IPS-NIHi7 (cell line): Measurements from ENCODE around the gene LAMC2.
"Not testable (repeated sequence)": the region's sequence is repeated elsewhere in the genome, so short reads cannot be mapped to it uniquely, and the experiment has no call there.

Experiments used
- DNase-seq: peaks from one replicate; pipeline ENCODE4 v3.0.0; 2012; ENCODE audit warnings: mixed read lengths; ENCODE audit errors: extremely low spot score

The LAMC2 gene

DNA sequence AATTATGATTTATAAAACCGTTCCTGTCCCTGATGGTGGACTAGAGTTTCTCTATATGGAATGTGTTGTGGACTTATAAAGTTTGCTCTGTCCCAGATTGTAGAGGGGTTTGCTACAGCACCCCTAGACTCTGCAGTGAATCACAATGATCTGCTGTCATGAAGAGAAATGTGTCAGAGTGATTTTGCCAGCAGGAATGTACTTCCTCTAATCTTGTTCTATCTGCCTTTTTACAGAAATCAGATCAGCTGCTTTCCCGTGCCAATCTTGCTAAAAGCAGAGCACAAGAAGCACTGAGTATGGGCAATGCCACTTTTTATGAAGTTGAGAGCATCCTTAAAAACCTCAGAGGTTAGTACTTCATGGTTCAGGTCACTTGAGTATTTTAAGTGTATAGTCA is 52.0 kb downstream of the LAMC2 start:
- no peak for DNase-seq

DNA sequence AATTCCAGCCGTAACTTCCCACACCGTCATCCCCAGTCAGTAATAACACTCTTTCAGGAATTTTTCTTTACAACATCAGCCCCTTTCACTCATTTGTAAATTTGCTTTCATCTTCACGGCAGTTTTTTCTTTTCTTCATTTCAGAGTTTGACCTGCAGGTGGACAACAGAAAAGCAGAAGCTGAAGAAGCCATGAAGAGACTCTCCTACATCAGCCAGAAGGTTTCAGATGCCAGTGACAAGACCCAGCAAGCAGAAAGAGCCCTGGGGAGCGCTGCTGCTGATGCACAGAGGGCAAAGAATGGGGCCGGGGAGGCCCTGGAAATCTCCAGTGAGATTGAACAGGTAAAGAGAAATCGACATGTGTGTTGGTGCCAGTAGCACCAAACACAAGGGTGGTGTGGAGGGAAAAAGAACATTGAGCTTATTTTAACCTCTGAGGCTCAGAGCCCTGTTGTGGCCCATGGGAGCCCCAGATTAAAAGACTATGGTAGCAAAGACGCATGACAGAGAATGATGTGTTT is 53.2 kb downstream of the LAMC2 start:
- DNase-seq: no peak

GRCh38 chr1:183239793-183240525 is 53.9 kb downstream of the LAMC2 start:
- no peak for DNase-seq

DNA sequence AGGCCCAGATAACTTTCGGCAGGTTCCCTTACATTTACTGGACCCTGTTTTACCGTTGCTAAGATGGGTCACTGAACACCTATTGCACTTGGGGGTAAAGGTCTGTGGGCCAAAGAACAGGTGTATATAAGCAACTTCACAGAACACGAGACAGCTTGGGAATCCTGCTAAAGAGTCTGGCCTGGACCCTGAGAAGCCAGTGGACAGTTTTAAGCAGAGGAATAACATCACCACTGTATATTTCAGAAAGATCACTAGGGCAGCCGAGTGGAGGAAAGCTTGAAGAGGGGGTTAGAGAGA is 54.4 kb downstream of the LAMC2 start:
- no peak for DNase-seq

- DNase-seq: not testable (repeated sequence)
Measured at GRCh38 chr1:183240853-183241252, 54.8 kb downstream of the LAMC2 start.

- no peak for DNase-seq
Measured at GRCh38 chr1:183241471-183241870, 55.4 kb downstream of the LAMC2 start.

DNA sequence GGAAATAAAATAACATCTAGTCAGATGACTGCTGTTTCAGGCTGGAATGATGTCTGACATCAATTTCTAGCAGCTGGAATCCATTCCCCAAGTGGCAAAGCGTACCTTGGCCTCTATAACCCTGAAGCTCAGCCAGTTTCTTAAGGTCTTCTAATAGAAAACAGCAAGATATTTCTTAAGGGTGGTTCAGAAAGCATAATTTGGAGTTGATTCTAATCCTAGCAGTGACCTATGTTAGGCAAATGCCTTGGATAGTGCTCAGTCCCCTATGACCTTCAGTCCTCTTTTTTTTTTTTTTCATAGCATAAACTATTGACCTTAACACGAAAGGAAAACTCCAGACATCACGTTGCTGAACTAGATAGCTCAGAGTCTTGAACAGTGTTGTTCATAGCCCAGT is 56.5 kb downstream of the LAMC2 start:
- DNase-seq: no peak

GRCh38 chr1:183243161-183244050 is 57.3 kb downstream of the LAMC2 start:
- DNase-seq: no peak

GRCh38 chr1:183244466-183244865 is 58.4 kb downstream of the LAMC2 start:
- DNase-seq: no peak

DNA sequence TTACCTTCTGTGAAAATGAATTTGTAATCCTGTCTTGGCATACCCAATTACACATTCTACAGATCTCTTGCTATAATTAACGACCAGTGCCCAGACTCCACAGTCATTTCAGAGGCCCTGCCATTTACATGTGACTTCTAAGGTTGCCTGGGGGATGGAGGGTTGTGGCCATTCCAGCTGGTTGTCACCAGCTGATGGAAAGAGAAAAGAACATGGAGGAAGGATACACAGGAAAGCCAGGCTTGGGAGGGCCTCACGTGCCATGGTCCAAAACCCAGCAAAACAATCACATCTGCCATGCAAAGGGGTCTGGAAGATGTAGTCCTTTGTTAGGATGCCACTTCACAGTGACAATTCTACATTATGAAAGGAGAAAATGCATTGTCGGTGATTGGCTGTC is 59.3 kb downstream of the LAMC2 start:
- DNase-seq: no peak

DNA sequence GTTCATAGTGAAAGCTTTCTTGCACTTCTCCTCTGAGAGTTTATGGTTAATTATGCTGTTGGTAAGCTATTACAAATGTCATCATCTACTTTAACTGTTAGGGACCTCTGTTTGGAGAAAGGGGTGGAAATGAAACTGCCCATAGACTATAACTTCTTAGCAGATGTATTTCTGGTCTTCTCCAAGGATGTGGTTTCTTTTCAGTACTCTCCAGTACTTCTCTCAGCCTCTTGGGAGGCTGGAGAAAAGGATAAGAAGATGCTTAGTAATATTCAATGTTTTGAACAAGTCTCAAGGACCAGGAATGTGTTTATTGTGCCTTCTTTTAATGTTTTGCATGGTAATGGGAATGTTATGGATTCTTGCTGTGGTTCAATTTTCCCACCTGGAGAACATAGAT is 60.4 kb downstream of the LAMC2 start:
- no peak for DNase-seq

DNA sequence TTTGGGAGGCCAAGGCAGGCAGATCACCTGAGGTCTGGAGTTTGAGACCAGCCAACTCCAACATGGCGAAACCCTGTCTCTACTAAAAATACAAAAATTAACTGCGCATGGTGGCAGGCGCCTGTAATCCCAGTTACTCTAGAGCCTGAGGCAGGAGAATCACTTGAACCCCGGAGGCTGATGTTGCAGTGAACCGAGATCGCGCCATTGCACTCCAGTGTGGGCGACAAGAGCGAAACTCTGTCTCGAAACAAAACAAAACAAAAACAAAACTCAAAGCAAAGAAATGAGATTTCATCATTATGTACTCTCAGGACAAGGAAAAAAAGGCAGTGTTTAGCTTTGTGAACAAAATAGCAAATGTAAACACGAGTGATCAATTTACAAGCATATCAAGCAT is 61.0 kb downstream of the LAMC2 start:
- no peak for DNase-seq

GRCh38 chr1:183247484-183247883 is 61.4 kb downstream of the LAMC2 start:
- no peak for DNase-seq

GRCh38 chr1:183247931-183248330 is 61.9 kb downstream of the LAMC2 start:
- no peak for DNase-seq

DNA sequence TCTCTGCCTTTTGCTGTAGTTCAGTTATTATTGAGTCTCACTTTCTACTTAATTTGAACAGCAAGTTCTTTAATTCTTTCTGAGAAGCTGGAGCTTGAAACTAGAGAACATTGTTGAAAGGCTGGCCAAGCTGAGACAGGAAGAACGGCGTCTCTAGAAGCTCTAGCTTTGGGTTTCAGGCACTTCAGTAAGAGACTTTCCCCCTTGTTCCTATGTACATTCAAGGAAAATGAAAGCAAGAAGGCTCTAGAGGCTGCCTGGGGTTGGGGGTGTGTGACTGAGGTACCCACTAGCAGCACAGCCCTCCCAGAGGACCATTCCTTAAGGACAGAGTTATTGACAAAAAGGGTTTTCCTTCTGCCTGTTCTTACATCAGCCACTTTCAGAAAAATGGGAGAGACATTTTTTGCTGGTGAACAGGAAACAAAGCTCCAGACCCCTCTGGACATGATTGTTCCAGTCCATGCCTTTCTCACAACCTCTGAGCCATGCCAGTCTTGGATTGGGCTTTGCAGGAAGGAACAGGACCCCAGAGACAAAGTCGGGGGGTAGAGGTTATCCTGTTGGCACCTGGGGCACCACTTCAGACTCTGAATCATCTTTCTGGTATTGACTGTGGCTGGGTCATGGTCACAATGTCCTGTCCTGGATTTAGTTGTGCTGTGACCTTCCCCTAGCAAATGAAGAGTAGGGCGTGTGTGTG is 63.1 kb downstream of the LAMC2 start:
- no peak for DNase-seq

DNA sequence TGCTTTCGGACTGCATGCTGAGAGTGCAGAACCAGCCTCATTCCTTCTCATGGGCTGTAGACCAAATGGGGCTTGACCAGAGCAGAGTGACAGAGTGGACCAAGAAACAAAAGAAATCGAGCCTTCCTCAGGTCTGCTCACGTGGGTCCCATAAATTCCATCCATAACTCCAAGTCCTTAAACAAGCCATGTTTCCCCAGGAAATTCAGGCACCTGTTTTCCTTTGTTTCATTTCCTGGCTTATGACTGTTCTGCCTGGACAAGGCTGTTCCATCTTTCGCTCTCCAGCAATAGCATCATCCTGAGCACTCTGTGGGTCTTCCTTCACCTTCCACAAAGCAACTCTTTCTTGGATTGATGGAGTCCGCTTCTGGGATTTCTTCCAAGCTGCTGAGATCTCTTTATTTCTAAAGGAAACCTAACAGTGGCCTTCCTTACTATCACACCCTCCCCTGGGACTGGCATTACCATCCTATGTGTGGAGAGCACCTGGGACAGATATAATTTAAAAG is 63.9 kb downstream of the LAMC2 start:
- no peak for DNase-seq

- no peak for DNase-seq
Measured at GRCh38 chr1:183251101-183251958, 65.3 kb downstream of the LAMC2 start.

DNA sequence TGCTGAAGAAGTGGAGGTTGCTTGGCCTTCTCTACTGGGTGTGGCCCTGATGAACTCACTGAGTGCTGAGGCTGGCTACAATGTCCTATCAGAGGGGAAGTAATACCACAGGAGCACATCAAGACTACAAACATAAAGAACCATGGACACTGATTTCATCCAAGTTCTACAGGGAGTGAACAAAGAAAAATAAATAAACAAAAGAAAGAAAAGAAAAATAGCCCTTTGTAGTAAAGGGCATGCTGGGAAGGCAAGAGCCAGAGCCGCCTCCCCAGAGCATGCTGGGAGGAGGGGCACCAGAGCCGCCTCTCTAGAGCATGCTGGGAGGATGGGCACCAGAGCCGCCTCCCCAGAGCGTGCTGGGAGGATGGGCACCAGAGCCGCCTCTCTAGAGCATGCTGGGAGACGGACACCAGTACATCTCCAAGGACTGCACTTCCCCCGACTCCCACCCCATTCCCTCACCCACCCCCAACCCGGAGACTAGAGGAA is 65.9 kb downstream of the LAMC2 start:
- no peak for DNase-seq

- no peak for DNase-seq
Measured at GRCh38 chr1:183255073-183255472, 69.0 kb downstream of the LAMC2 start.

DNA sequence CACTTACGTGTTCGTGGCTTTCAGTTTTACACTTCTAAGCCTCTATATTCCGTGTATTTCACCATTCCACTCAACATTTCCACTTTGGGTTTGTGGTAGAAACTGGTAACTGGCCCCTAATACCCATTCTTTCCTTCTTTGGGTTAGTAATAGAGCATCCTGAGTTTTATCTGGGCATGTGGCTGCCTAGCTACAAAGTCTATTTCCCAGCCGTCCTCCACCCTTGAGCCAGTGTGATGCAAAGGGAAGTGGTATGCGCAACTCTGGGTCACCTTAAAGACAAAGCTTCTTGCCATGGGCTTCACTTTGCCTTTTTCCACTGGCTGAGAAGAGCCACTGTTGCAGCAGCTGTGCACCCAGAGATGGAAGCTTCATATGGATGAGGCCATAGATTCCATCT is 73.9 kb downstream of the LAMC2 start:
- peak; percentile 27 for DNase-seq

DNA sequence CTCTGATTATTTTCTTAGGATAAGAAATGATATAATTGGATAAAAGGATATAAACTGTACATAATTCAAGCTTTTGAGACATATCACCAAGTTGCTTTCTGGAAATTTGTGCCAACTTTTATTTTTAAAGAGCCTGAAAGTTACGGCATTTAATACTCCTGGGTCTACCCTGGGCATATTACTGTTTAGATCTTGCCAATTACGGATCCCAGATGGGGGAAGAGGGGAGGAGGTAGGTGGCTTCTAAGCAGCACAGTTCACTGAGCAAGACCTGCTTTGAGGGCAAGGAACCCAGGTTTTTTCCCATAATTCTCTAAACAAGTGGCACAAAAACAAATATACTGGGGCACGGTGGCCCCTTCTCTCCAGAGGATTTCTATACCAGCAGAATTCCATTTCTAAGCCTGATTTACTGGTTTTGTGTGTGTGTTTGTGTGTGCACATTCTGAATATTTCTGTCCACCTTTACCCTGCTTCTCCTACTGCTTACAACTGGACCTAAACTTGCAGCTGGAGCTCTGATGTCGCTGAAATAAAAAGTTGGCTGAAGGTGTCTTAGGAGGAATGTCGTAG is 76.7 kb downstream of the LAMC2 start:
- no peak for DNase-seq
